ENCODE measurements around the gene KCP. TPM values are rescaled to one million over a fixed set of nuclear protein-coding genes. Genes with fewer than 3 reads are reported as not detected.
A peak's percentile ranks its signal among the peaks of the same experiment; 100 is the strongest.

KCP gene
- total and polyA plus RNA-seq, 5 donors: 0.23 to 0.36 (median 0.25) TPM

DNA sequence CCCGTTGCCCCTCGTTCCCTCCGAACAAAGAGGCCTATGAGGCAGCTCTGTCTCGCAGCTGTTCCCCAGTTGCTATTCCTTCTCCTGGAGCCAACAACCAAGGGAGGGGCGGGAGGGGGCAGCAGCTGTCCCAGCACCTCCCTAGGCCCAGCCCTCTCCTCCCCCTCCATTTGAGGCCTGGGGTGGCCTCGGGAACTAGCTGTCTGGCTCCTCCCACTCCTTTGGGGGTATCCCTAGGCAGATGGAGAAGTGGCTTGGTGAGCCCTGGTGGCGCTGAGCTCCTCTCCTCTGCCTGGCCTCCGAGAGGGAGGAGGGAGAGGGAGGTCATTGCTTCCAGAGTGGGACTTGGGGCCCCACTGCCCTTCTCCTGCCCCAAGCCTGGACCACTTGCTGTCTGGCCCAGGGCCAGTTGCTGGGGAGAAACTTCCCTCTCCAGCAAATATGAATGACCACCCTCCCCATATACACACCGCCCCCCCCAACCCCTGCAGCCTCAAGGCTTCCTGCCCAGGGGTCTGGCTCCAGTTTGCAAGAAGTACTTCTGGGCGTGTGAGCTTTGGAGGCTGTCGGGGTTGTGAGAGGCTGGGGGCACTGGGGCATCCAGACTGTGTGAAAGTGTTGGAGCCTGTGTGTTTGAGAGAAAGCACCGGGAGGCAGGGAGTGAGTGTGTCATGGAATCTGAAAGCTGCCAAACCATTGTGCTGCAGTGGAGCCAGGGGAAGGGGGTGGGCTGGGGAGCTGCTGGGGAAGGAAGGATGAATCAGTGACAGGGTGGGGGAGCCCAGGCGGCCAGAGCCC is 77.2 kb downstream of the KCP start:
- intact Hi-C loops (cut with DNase I): no loop called here
- Histone ChIP-seq H3K27ac (ENCODE audit: low read length) (peak overlapping the region; percentile 31), H3K4me1 (ENCODE audit: control insufficient read depth, insufficient read depth, low read length) (peaks cover 3% of the 10 kb centered on the region), H3K27me3 (ENCODE audit: control insufficient read depth, insufficient read depth) (no peaks in the 10 kb centered on the region), H3K4me3 (ENCODE audit: low read length) (peak overlapping the region; percentile 33), H3K9me3 (ENCODE audit: control insufficient read depth, low read length) (no peaks in the 10 kb centered on the region)
- peak; percentile 80 to 85 (median 82) for DNase-seq
- peak; percentile 26 to 77 for ATAC-seq
- 5% methylated on average over 13 of the region's 13 CpGs for WGBS

DNA sequence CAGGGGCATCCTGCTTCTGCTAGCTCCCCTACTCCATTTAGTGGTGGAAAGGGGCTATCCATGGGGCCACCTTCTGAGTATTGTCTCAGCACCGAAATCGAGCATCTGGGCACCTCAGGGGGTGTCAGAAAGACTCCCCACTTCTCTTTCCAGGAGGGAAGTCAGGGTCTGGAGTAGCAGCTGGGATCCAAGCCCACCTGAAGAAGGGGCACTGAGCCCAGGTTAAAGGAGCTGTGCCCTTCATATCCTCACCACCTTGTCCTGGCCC is 77.7 kb downstream of the KCP start:
- Histone ChIP-seq H3K9me3 (ENCODE audit: control insufficient read depth, low read length) (no peaks in the 10 kb centered on the region), H3K4me1 (ENCODE audit: control insufficient read depth, insufficient read depth, low read length) (peaks cover 3% of the 10 kb centered on the region), H3K27ac (ENCODE audit: low read length) (peak overlapping the region; percentile 31), H3K4me3 (ENCODE audit: low read length) (peak overlapping the region; percentile 33), H3K27me3 (ENCODE audit: control insufficient read depth, insufficient read depth) (no peaks in the 10 kb centered on the region)
- ATAC-seq: no peak
- no peak for DNase-seq
- intact Hi-C loops (cut with DNase I): no loop called here
- WGBS: 14% methylated on average over 2 of the region's 2 CpGs

DNA sequence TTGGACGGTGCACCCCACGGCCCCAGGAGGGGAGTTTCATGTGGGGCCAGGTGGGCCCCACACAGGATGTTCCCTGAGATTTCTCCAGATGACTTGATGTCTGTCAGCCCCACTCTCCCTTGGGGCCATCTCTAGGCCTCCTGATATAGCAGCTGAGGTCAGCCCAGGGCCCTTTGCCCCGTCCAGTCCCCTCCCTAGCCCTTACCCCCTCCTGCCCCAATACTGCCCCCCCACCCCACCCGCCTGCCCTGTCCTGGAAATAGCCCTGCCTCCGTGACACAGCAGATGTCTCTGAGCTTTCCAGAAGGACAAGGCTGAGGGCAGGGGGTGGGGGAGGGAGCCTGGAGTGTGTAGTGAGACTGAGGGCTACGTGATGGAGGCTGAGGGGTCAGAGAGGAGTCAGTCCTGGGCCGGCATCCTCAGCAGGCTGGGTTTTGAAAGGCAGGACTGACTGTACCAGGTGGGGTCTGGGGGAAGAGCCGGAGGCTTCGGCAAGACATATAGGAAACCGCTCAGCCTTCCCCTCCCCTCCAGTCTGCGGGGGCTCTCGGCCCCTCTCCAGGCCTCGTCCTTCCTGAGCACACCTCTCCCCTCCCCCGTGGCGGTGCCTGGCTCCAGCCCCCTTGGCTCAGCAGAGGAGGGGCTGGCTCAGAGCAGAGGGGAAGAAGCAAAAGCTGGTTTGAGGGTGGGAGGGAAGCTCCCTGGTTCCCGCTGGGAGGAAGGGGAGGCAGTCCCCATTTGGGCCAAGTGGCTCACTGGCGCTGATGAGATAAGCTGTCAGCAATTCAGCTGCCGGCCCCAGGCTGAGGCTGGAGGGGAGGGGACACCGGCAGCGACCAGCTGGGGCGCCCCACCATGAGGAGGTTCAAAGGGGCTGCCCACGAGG is 78.3 kb downstream of the KCP start:
- ATAC-seq: peak; percentile 4 to 10
- Histone ChIP-seq H3K4me1 (ENCODE audit: control insufficient read depth, insufficient read depth, low read length) (peaks cover 3% of the 10 kb centered on the region), H3K9me3 (ENCODE audit: control insufficient read depth, low read length) (no peaks in the 10 kb centered on the region), H3K4me3 (ENCODE audit: low read length) (peak overlapping the region; percentile 33), H3K27me3 (ENCODE audit: control insufficient read depth, insufficient read depth) (no peaks in the 10 kb centered on the region), H3K27ac (ENCODE audit: low read length) (peak overlapping the region; percentile 46)
- 3% methylated on average over 22 of the region's 22 CpGs for WGBS
- intact Hi-C loops (cut with DNase I): no loop called here
- DNase-seq: peak in 2 of 3 donors; percentile 76 to 81

DNA sequence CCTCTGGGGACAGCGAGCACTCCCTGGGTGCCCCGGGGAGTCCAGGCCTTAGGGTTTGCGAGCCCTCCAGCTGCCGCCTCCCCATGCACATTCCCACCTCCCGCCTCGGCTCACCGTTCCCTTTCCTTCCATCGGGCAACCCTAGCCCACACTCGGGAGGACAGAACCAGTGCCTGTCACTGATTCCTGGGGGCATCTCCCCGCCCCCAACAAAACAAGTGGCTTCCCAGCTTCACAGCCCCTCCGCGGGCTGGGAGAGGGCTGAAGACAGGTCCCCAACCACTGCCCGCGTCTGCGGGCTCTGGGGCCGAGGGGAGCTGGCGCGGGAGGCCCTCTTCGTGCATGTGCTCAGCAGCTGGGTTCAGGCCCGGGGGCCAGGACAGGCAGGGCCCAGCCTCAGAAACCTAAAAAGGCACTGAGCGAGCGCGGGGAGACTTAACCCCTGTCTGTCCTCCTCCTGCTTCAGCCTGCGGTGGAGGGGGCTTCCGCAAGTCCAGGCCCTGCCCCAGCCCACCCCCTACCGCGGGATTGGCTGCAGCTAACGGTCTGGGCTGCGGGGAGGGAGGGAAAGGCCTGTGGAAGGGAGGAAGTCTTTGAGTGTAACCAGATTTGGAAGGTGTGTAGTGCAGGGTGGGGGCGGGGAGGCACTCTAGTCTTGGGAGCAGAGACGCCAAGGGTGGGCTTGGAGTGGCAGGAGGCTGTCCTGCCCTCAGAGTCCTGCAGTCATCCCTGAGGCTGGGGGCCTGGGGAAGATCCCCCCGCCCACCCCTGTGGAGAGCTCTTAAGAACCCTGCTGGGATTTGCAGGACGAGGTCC is 79.1 kb downstream of the KCP start:
- peak; percentile 17 to 49 for ATAC-seq
- peak; percentile 47 to 84 (median 82) for DNase-seq
- intact Hi-C loops (cut with DNase I): no loop called here
- H3K4me3 ChIP-seq (ENCODE audit: low read length): peak overlapping the region; percentile 33
- H3K27ac ChIP-seq (ENCODE audit: low read length): peak overlapping the region; percentile 46
- WGBS: 8% methylated on average over 33 of the region's 33 CpGs
- H3K9me3 ChIP-seq (ENCODE audit: control insufficient read depth, low read length): no peaks in the 10 kb centered on the region
- peaks cover 3% of the 10 kb centered on the region for H3K4me1 ChIP-seq (ENCODE audit: control insufficient read depth, insufficient read depth, low read length)
- H3K27me3 ChIP-seq (ENCODE audit: control insufficient read depth, insufficient read depth): no peaks in the 10 kb centered on the region

DNA sequence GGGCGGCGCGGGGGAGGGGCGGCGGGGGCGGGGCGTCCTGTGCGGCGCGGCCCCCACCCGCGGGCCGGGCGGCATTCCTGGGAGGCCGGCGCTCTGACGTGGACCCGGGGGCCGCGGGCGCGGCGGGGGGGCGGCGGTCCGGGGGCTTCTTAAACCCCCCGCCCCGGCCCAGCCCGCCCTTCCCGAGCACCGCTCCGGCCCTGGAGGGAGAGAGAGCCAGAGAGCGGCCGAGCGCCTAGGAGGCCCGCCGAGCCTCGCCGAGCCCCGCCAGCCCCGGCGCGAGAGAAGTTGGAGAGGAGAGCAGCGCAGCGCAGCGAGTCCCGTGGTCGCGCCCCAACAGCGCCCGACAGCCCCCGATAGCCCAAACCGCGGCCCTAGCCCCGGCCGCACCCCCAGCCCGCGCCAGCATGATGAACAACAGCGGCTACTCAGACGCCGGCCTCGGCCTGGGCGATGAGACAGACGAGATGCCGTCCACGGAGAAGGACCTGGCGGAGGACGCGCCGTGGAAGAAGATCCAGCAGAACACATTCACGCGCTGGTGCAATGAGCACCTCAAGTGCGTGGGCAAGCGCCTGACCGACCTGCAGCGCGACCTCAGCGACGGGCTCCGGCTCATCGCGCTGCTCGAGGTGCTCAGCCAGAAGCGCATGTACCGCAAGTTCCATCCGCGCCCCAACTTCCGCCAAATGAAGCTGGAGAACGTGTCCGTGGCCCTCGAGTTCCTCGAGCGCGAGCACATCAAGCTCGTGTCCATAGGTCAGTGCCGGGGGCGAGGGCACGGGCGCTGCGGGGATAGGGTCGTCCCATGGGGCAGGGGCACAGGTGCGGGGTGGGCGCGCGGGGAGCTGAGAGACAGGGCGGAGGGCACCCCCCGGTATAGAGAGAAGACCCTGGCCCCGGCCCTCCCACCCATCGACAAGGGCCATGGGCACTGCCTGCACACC is 80.0 kb downstream of the KCP start, which contains the start of gene FLNC:
Gene FLNC, plus strand, starts transcription at position 176 of the 947 bp plus-strand sequence. Its CDS starts 232 bp downstream, at position 408.
- peak; percentile 63 to 86 (median 85) for DNase-seq
- H3K4me3 ChIP-seq (ENCODE audit: low read length): peak within 1 kb of the TSS; percentile 33
- WGBS: 2% methylated on average over 109 of the region's 109 CpGs
- H3K27ac ChIP-seq (ENCODE audit: low read length): peak within 1 kb of the TSS; percentile 68
- H3K9me3 ChIP-seq (ENCODE audit: control insufficient read depth, low read length): no peaks in the 10 kb centered on the region
- peak; percentile 15 to 20 for ATAC-seq
- intact Hi-C loops (cut with DNase I): no loop called here
- H3K4me1 ChIP-seq (ENCODE audit: control insufficient read depth, insufficient read depth, low read length): peaks cover 3% of the 10 kb centered on the region
- no peaks in the 10 kb centered on the region for H3K27me3 ChIP-seq (ENCODE audit: control insufficient read depth, insufficient read depth)

DNA sequence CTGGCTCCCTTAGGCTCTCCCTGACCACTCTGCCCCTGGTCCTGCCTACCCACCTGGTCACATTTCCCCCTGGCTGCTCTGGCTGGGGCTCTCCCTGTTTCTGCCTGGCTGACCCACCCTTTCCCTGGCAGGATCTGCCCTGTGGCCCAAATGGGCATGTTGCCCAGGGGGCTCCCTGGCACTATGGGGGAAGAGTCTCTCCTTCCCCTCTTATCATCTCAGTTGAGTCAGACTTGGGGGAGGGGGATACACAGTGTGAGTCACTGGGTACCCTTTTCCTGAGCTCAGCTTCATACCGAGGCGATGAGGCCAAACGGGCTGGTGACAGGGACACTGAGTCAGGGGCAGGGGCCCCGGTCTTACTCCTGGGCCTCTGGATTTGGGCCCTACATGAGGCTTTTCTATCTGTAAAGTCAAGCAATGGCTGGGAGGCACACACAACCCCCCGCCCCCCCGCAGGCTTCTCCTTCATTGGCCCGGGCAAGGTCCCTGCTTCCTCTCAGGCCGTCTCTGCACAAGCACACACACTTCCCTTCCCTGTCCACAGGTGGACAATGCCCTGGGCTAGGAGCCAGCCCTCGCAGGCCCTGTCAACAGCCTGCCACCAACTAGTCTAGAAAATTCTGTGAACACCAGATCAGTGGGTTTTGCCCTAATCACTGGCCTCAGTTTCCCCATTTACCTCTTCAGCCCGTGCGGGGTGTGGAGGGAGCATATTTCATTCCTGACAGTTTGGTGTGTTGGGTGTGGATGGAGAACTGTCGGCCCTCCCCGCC is 80.9 kb downstream of the KCP start:
- Histone ChIP-seq H3K4me1 (ENCODE audit: control insufficient read depth, insufficient read depth, low read length) (peaks cover 3% of the 10 kb centered on the region), H3K27me3 (ENCODE audit: control insufficient read depth, insufficient read depth) (no peaks in the 10 kb centered on the region), H3K27ac (ENCODE audit: low read length) (peak overlapping the region; percentile 67), H3K9me3 (ENCODE audit: control insufficient read depth, low read length) (no peaks in the 10 kb centered on the region), H3K4me3 (ENCODE audit: low read length) (peak overlapping the region; percentile 33)
- ATAC-seq (no peak), DNase-seq (peak in 2 of 3 donors; percentile 72 to 77)
- intact Hi-C loops (cut with DNase I): no loop called here
- 20% methylated on average over 13 of the region's 13 CpGs for WGBS

DNA sequence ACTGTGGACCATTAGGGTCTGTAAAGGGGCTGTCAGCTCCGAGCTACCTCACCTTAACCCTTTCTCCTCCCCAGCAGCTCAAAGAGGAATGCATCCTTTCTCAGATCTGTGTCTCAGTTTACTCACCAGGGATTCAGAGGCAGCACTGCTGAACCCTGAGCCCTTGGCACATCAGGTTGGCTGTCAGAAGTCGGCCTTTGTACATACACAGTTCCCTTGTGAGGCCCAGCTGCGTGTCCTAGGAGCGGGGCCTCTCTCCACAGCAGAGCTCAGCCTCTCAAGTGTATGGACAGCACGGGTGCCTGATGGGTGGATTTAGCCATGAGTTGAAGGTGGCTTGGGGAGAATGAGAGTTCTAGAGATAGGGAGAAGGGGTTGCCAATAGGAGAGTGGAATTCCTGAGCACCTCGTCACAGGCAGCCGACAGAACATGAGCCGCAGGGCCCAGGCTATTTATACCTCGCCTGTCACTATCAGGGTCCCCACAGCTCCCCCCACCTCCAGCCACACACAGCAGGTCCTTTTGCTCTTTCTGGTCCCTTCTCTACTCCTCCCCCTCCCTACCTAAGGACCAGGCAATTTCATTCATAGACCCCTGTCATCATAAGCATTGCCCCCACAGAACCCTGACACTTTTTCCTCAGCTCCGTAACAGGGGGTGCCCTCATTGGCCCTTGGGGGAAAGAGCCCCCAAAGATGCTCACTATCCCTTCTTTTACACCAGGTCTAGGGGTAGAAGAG is 82.4 kb downstream of the KCP start:
- Histone ChIP-seq H3K4me3 (ENCODE audit: low read length) (no peak overlapping the region), H3K4me1 (ENCODE audit: control insufficient read depth, insufficient read depth, low read length) (peaks cover 3% of the 10 kb centered on the region), H3K27me3 (ENCODE audit: control insufficient read depth, insufficient read depth) (no peaks in the 10 kb centered on the region), H3K27ac (ENCODE audit: low read length) (peak overlapping the region; percentile 95), H3K9me3 (ENCODE audit: control insufficient read depth, low read length) (no peaks in the 10 kb centered on the region)
- peak; percentile 46 to 50 for ATAC-seq
- 58% methylated on average over 10 of the region's 10 CpGs for WGBS
- intact Hi-C loops (cut with DNase I): no loop called here
- DNase-seq: peak; percentile 56 to 74 (median 73)

DNA sequence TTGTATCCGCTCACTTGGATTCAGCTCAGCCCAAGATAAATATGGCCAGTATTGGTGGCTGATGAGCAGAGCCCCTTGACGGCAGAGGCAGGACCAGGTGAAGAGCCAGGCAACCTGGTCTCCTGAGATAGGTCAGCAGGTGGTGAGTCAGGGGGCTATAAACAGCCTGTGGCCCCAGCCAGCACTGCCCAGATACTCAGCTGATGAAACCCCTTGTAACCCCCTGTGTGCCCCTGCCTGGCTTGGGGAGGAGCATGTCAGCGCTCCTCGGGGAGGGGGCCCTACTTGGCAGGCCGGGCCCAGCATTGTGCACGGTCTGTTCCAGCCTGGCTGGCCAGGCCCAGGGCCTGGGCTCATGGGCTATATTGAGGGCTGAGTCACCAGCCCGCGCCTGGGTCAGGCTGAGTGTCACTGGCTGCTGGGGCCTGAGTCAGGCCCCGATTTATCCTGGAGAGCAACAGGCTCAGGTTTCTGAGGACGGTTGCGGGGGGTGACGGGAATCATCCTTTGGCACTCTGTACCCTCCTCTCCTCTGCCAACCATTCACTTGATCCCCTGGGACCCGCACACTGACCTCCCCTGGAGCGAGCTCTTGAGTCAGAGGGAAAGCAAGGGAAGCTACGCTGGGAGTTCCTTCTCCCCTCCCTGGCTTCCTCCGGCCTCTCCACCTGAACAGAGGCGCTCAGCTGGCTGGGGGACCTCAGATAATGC is 83.1 kb downstream of the KCP start:
- intact Hi-C loops (cut with DNase I): no loop called here
- DNase-seq (peak in 2 of 3 donors; percentile 48 to 66), ATAC-seq (peak; percentile 26 to 55)
- H3K9me3 ChIP-seq (ENCODE audit: control insufficient read depth, low read length): no peaks in the 10 kb centered on the region
- H3K27ac ChIP-seq (ENCODE audit: low read length): peak overlapping the region; percentile 95
- H3K4me1 ChIP-seq (ENCODE audit: control insufficient read depth, insufficient read depth, low read length): peaks cover 3% of the 10 kb centered on the region
- no peaks in the 10 kb centered on the region for H3K27me3 ChIP-seq (ENCODE audit: control insufficient read depth, insufficient read depth)
- WGBS: 64% methylated on average over 17 of the region's 17 CpGs
- no peak overlapping the region for H3K4me3 ChIP-seq (ENCODE audit: low read length)

DNA sequence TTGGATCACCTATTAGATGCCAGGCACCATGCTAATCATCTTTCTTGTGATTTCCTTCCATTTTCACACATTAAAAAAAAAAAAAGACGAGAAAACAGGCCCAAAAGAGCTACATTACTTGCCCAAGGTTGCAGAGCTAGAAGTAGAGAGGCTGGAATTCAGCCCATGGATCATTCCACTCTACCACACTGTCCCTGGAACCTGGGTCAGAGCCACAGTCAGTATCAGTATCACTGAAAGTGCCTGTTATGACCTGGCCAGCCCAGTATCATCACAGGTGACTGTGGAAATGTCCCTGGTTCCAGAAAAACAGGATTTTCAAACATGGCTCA is 83.6 kb downstream of the KCP start:
- H3K4me3 ChIP-seq (ENCODE audit: low read length): no peak overlapping the region
- no peak for DNase-seq
- ATAC-seq: no peak

More for the DNA sequence above, 83.6 kb downstream of the KCP start:
- Histone ChIP-seq H3K9me3 (ENCODE audit: control insufficient read depth, low read length) (no peaks in the 10 kb centered on the region), H3K27me3 (ENCODE audit: control insufficient read depth, insufficient read depth) (no peaks in the 10 kb centered on the region), H3K4me1 (ENCODE audit: control insufficient read depth, insufficient read depth, low read length) (peaks cover 3% of the 10 kb centered on the region), H3K27ac (ENCODE audit: low read length) (peak overlapping the region; percentile 95)
- intact Hi-C loops (cut with DNase I): no loop called here
- 78% methylated on average over 1 of the region's 1 CpG for WGBS
